Ascending aorta (tissue), 2 donors: ENCODE measurements around the gene CRX. TPM values are rescaled to one million over a fixed set of nuclear protein-coding genes. Genes with fewer than 3 reads are reported as not detected.

Experiments
- DNase-seq, 2 donors: peaks; one replicate each; pipeline ENCODE4 v3.0.0-alpha.2; 2019; ENCODE audit warnings: low spot score in 2 of 2
- H3K27ac ChIP-seq, 2 donors: fragments of 200-600 bp; sonication (generic); one replicate each; pipeline ENCODE4 v1.5.1; 2016 to 2017; ENCODE audit warnings: mild to moderate bottlenecking in 1 of 2
- H3K27me3 ChIP-seq: fragments of 200-600 bp; sonication (generic); one replicate; pipeline ENCODE4 v1.5.1; 2017
- H3K36me3 ChIP-seq, 2 donors: fragments of 200-600 bp; sonication (generic); one replicate each; pipeline ENCODE4 v1.5.1; 2016
- H3K4me1 ChIP-seq, 2 donors: fragments of 200-600 bp; sonication (generic); one replicate each; pipeline ENCODE4 v1.5.1; 2016 to 2017; ENCODE audit warnings: mild to moderate bottlenecking in 1 of 2
- H3K4me3 ChIP-seq, 2 donors: fragments of 200-600 bp; sonication (generic); one replicate each; pipeline ENCODE4 v1.5.1; 2016 to 2017; ENCODE audit warnings: mild to moderate bottlenecking in 1 of 2
- H3K9me3 ChIP-seq, 2 donors: fragments of 200-600 bp; sonication (generic); one replicate each; pipeline ENCODE4 v1.5.1; 2016
- intact Hi-C: fragments of 100-400 bp; cut with DNase I; formaldehyde crosslinking; loops from one replicate; pipeline ENCODE4 v1.15.1; 2023
- total RNA-seq: library from RNA; depleted of rRNA; stranded (reverse); fragments of >200 nt; gene quantifications from one replicate; pipeline ENCODE4 v1.1.0, GENCODE V29; 2016
- TF ChIP-seq, protein P1 (sequence below), 3 experiments: fragments of 200-600 bp in 2 of 3; fragments of 450-650 bp in 1 of 3; sonication (generic) in 2 of 3; IDR thresholded peaks; one replicate each; pipeline ENCODE4 v1.5.1; 2016 to 2019; ENCODE audit warnings: antibody characterized with exemption in 3 of 3, mild to moderate bottlenecking in 1 of 3, moderate library complexity in 1 of 3

CRX gene
- total RNA-seq, 1 donor from 2014 or later = not detected

DNA sequence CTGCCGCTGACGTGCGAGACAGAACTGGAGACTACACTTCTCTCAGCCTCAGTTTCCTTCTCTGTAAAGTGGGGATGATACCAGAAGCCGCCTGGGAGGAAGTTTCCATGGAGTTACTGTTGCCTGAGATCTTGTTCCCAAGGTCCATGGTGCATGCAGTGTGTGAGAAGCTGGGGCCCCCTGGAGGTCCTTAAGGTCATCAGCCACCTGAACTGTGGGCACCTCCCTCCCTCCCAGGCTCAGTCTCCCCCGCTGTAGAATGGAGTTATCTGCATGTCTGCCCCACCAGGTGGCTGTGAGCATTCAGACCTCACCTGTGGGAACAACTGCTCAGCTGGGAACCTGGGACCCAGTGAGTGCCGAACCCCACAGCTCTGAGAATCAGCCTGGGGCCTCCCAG, 2.7 kb downstream of the CRX start:
- H3K27ac ChIP-seq = no peak overlapping the region
- no peaks in the 10 kb centered on the region for H3K4me1 ChIP-seq
- DNase-seq = no peak
- TF ChIP-seq, protein P1, sequence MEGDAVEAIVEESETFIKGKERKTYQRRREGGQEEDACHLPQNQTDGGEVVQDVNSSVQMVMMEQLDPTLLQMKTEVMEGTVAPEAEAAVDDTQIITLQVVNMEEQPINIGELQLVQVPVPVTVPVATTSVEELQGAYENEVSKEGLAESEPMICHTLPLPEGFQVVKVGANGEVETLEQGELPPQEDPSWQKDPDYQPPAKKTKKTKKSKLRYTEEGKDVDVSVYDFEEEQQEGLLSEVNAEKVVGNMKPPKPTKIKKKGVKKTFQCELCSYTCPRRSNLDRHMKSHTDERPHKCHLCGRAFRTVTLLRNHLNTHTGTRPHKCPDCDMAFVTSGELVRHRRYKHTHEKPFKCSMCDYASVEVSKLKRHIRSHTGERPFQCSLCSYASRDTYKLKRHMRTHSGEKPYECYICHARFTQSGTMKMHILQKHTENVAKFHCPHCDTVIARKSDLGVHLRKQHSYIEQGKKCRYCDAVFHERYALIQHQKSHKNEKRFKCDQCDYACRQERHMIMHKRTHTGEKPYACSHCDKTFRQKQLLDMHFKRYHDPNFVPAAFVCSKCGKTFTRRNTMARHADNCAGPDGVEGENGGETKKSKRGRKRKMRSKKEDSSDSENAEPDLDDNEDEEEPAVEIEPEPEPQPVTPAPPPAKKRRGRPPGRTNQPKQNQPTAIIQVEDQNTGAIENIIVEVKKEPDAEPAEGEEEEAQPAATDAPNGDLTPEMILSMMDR (IDR thresholded peaks at IDR 0.05) = no peak
- no peak overlapping the region for H3K4me3 ChIP-seq
- H3K9me3 ChIP-seq = peaks cover 0 to 3% of the 10 kb centered on the region in 2 donors
- no peaks in the 10 kb centered on the region for H3K36me3 ChIP-seq
- intact Hi-C loops = no loop called here
- no peaks in the 10 kb centered on the region for H3K27me3 ChIP-seq

DNA sequence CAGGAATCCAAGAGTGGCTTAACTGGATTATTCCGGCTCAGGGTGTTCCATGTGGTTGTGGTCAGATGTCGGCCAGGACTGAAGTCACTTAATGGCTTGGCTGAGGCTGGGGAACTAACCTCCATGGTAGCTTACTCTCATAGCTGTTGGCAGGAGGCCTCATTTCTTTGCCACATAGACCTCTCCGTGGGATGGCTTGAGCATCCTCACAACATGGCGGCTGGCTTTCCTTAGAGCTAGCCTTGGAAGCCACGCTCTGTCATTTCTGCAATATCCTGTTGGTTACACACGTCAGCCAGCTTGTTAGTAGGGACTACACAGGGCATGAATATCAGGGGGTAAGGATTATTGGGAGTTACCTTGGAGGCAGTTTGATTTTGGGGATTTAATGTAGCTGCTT, 5.1 kb downstream of the CRX start:
- H3K27me3 ChIP-seq = no peaks in the 10 kb centered on the region
- H3K9me3 ChIP-seq = peaks cover 0 to 3% of the 10 kb centered on the region in 2 donors
- no peak overlapping the region for H3K27ac ChIP-seq
- TF ChIP-seq, protein P1 (IDR thresholded peaks at IDR 0.05) = no peak
- H3K4me3 ChIP-seq = no peak overlapping the region
- no peaks in the 10 kb centered on the region for H3K36me3 ChIP-seq
- intact Hi-C loops = no loop called here
- DNase-seq = no peak
- H3K4me1 ChIP-seq = no peaks in the 10 kb centered on the region

DNA sequence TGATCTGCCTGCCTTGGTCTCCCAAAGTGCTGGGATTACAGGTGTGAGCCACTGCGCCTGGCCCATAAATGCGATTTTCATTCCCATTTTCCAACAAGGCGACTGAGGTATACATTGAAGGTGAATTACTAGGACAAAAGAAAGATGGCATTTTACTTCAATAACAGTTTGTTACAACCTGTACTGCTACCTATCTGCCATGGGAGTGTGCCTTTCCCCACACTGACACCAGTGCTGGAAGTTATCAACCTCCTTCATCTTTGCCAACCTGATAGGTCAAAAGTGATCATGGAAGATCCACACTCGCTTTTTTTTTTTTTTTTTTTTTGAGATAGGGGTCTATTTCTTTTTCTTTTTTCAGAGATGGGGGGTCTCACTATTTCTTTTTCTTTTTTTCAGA, 11.0 kb downstream of the CRX start:
- H3K27ac ChIP-seq = no peak overlapping the region
- H3K27me3 ChIP-seq = no peaks in the 10 kb centered on the region
- TF ChIP-seq, protein P1 (IDR thresholded peaks at IDR 0.05) = no peak
- DNase-seq = no peak
- intact Hi-C loops = no loop called here
- H3K36me3 ChIP-seq = no peaks in the 10 kb centered on the region
- no peak overlapping the region for H3K4me3 ChIP-seq
- no peaks in the 10 kb centered on the region for H3K9me3 ChIP-seq
- no peaks in the 10 kb centered on the region for H3K4me1 ChIP-seq

DNA sequence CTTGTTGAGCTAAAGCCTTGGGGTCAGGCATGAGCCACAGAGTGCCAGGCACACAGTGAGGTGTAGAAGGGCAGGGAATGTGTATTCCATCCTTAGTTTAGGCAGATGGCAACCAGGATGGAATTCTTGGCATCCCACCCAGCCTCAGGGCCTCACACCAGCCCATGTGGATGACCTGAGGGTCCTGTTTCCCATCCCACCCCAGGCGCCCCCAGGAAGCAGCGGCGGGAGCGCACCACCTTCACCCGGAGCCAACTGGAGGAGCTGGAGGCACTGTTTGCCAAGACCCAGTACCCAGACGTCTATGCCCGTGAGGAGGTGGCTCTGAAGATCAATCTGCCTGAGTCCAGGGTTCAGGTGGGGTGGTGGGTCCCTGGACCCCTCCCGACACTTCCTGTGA, 14.3 kb downstream of the CRX start:
- TF ChIP-seq, protein P1 (IDR thresholded peaks at IDR 0.05) = no peak
- intact Hi-C loops = no loop called here
- no peak overlapping the region for H3K27ac ChIP-seq

DNA sequence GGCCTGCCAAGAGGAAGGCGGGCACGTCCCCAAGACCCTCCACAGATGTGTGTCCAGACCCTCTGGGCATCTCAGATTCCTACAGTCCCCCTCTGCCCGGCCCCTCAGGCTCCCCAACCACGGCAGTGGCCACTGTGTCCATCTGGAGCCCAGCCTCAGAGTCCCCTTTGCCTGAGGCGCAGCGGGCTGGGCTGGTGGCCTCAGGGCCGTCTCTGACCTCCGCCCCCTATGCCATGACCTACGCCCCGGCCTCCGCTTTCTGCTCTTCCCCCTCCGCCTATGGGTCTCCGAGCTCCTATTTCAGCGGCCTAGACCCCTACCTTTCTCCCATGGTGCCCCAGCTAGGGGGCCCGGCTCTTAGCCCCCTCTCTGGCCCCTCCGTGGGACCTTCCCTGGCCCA, 17.7 kb downstream of the CRX start:
- TF ChIP-seq, protein P1 (IDR thresholded peaks at IDR 0.05) = no peak
- Histone ChIP-seq H3K36me3 (no peaks in the 10 kb centered on the region), H3K27me3 (no peaks in the 10 kb centered on the region), H3K4me1 (no peaks in the 10 kb centered on the region), H3K27ac (no peak overlapping the region), H3K9me3 (no peaks in the 10 kb centered on the region), H3K4me3 (no peak overlapping the region)
- DNase-seq = no peak
- intact Hi-C loops = no loop called here

More for the DNA sequence above, 14.3 kb downstream of the CRX start:
- no peaks in the 10 kb centered on the region for H3K9me3 ChIP-seq
- no peaks in the 10 kb centered on the region for H3K4me1 ChIP-seq
- H3K36me3 ChIP-seq = no peaks in the 10 kb centered on the region
- no peak overlapping the region for H3K4me3 ChIP-seq
- H3K27me3 ChIP-seq = no peaks in the 10 kb centered on the region
- DNase-seq = no peak

DNA sequence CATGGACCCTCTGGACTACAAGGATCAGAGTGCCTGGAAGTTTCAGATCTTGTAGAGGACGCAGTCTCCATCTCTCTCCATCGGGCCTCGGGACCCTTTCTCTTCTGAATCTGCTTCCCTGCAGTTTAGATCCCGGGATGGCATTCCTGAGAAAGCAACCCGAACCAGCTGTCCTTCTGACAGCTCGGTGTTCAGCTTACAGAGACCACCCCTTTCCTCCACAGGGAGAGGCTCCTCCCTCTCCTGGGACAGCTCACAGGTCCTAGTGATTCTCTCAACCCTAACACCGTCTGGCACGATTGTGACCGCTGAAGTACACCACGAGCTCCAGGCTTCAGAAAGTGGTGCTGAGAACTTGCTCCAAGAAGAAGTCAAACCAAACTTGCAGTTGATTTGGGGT, 18.2 kb downstream of the CRX start:
- Histone ChIP-seq H3K36me3 (no peaks in the 10 kb centered on the region), H3K27ac (no peak overlapping the region), H3K27me3 (no peaks in the 10 kb centered on the region), H3K4me3 (no peak overlapping the region), H3K9me3 (no peaks in the 10 kb centered on the region), H3K4me1 (no peaks in the 10 kb centered on the region)
- TF ChIP-seq, protein P1 (IDR thresholded peaks at IDR 0.05) = no peak
- no peak for DNase-seq
- intact Hi-C loops = no loop called here
